H1 (cell line): ENCODE results near the gene SNRPA1. TPM values are rescaled to one million over a fixed set of nuclear protein-coding genes. Genes with fewer than 3 reads are reported as not detected.

Experiments used
- CTCF ChIA-PET: fragments of 300-600 bp; sonication (Branson Sonifier 250); formaldehyde crosslinking; loops from one replicate; lab custom pipeline; 2021; ENCODE audit not compliant: partially characterized antibody; lab: Charles Lee
- POLR2A ChIA-PET: fragments of 300-600 bp; sonication (Branson Sonifier 250); formaldehyde crosslinking; loops from one replicate; lab custom pipeline; 2021; ENCODE audit warnings: inconsistent platforms; ENCODE audit not compliant: partially characterized antibody; lab: Charles Lee
- DNase-seq, 2 experiments: peaks; one replicate each; pipeline versions ENCODE4 v3.0.0 to v3.0.0-alpha.2; 2010 to 2022; ENCODE audit warnings: low spot score in 2 of 2, low read depth in 1 of 2, mixed read lengths in 1 of 2
- FAIRE-seq: peaks from 2 replicates; lab custom pipeline; 2011; peaks lifted over from hg19 to GRCh38; lab: Jason Lieb, UNC
- H2AFZ ChIP-seq: 2 replicates; pipeline ENCODE4 v1.8.1; 2012; ENCODE audit warnings: low read length, inconsistent platforms
- H2AK5ac ChIP-seq: 2 replicates; pipeline ENCODE4 v1.6.1; 2013; ENCODE audit warnings: low read depth, low read length
- H2BK120ac ChIP-seq: replicated peaks from 2 replicates; pipeline ENCODE3; 2013; ENCODE audit warnings: low read depth, low read length, inconsistent platforms
- H2BK12ac ChIP-seq: 2 replicates; pipeline ENCODE4 v1.6.1; 2013; ENCODE audit warnings: low read depth, low read length
- H2BK15ac ChIP-seq: 2 replicates; pipeline ENCODE4 v1.6.1; 2013; ENCODE audit warnings: low read length
- H2BK20ac ChIP-seq: 2 replicates; pipeline ENCODE4 v1.6.1; 2013; ENCODE audit warnings: low read length
- H2BK5ac ChIP-seq: 2 replicates; pipeline ENCODE4 v1.6.1; 2013; ENCODE audit warnings: low read depth, low read length
- H3K14ac ChIP-seq: 2 replicates; pipeline ENCODE4 v1.6.1; 2013; ENCODE audit warnings: inconsistent platforms; ENCODE audit not compliant: insufficient read length
- H3K18ac ChIP-seq: 2 replicates; pipeline ENCODE4 v1.6.1; 2013; ENCODE audit warnings: low read length; ENCODE audit errors: extremely low read depth
- H3K23ac ChIP-seq: 2 replicates; pipeline ENCODE4 v1.6.1; 2013; ENCODE audit warnings: inconsistent platforms; ENCODE audit not compliant: insufficient read length
- H3K23me2 ChIP-seq: 2 replicates; pipeline ENCODE4 v1.6.1; 2013; ENCODE audit warnings: low read depth, low read length
- H3K27ac ChIP-seq: 2 replicates; pipeline ENCODE4 v1.6.1; 2011; ENCODE audit warnings: low read depth, low read length, inconsistent platforms
- H3K27me3 ChIP-seq, 4 experiments: replicated peaks in 1 of 4; 1 replicate in 1 of 4; 2 replicates in 3 of 4; pipeline versions ENCODE4 v1.6.1 to v1.8.1; 2011 to 2013; ENCODE audit warnings: low read length in 3 of 4, mild to moderate bottlenecking in 3 of 4, inconsistent platforms in 2 of 4, mixed read lengths in 2 of 4, moderate library complexity in 1 of 4; ENCODE audit not compliant: control insufficient read depth in 3 of 4, insufficient read depth in 3 of 4; ENCODE audit errors: extremely low read depth in 1 of 4
- H3K36me3 ChIP-seq, 4 experiments: 2 replicates each; pipeline versions ENCODE4 v1.6.1 to v1.8.1; 2011 to 2013; ENCODE audit warnings: mild to moderate bottlenecking in 4 of 4, low read length in 3 of 4, moderate library complexity in 2 of 4, control low read depth in 1 of 4, inconsistent platforms in 1 of 4; ENCODE audit not compliant: insufficient read depth in 4 of 4, control insufficient read depth in 2 of 4
- H3K4ac ChIP-seq: replicated peaks from 2 replicates; pipeline ENCODE3; 2013; ENCODE audit warnings: low read length, low read depth, mixed read lengths, inconsistent platforms; ENCODE audit not compliant: insufficient read length
- H3K4me1 ChIP-seq, 4 experiments: replicated peaks in 1 of 4; 1 replicate in 1 of 4; 2 replicates in 3 of 4; pipeline versions ENCODE4 v1.6.1 to v1.8.1; 2011 to 2013; ENCODE audit warnings: low read length in 3 of 4, inconsistent platforms in 2 of 4, mixed read lengths in 1 of 4; ENCODE audit not compliant: insufficient read depth in 4 of 4, control insufficient read depth in 3 of 4
- H3K4me2 ChIP-seq, 2 experiments: 2 replicates each; pipeline versions ENCODE4 v1.6.1 to v1.8.1; 2011 to 2013; ENCODE audit warnings: low read depth in 2 of 2, low read length in 2 of 2, control low read depth in 1 of 2, inconsistent platforms in 1 of 2, mild to moderate bottlenecking in 1 of 2; ENCODE audit not compliant: insufficient read depth in 1 of 2
- H3K4me3 ChIP-seq, 4 experiments: fragments of 200-600, 300-600 bp in 1 of 4; sonication (generic), shearing (Covaris generic), sonication (Bioruptor Twin) in 1 of 4; 2 replicates each; pipeline versions ENCODE4 v1.5.1 to v1.8.1; 2011 to 2016; ENCODE audit warnings: low read length in 4 of 4, low read depth in 3 of 4, control low read depth in 2 of 4, inconsistent platforms in 2 of 4, mild to moderate bottlenecking in 2 of 4, mixed read lengths in 1 of 4, moderate library complexity in 1 of 4; ENCODE audit not compliant: insufficient read depth in 2 of 4; ENCODE audit errors: extremely low read depth in 1 of 4
- H3K56ac ChIP-seq: replicated peaks from 2 replicates; pipeline ENCODE3; 2013; ENCODE audit warnings: low read depth, mild to moderate bottlenecking, mixed read lengths, low read length, inconsistent platforms; ENCODE audit not compliant: insufficient read length
- H3K79me1 ChIP-seq: 2 replicates; pipeline ENCODE4 v1.6.1; 2013; ENCODE audit warnings: low read depth, low read length, control low read depth
- H3K79me2 ChIP-seq, 2 experiments: 2 replicates each; pipeline versions ENCODE4 v1.6.1 to v1.8.1; 2012 to 2013; ENCODE audit warnings: low read length in 2 of 2, mild to moderate bottlenecking in 2 of 2, inconsistent platforms in 1 of 2; ENCODE audit not compliant: insufficient read depth in 2 of 2, control insufficient read depth in 1 of 2
- H3K9ac ChIP-seq, 4 experiments: replicated peaks in 1 of 4; 1 replicate in 1 of 4; 2 replicates in 3 of 4; pipeline versions ENCODE4 v1.6.1 to v1.8.1; 2011 to 2013; ENCODE audit warnings: low read depth in 3 of 4, low read length in 3 of 4, control low read depth in 2 of 4, mild to moderate bottlenecking in 2 of 4, moderate library complexity in 2 of 4, inconsistent platforms in 1 of 4; ENCODE audit errors: extremely low read depth in 1 of 4
- H3K9me3 ChIP-seq, 2 experiments: 2 replicates each; pipeline versions ENCODE4 v1.6.1 to v1.8.1; 2012 to 2013; ENCODE audit warnings: mild to moderate bottlenecking in 2 of 2, moderate library complexity in 2 of 2, control low read depth in 1 of 2, inconsistent platforms in 1 of 2, low read depth in 1 of 2, low read length in 1 of 2, mixed read lengths in 1 of 2; ENCODE audit not compliant: insufficient read depth in 2 of 2
- H4K20me1 ChIP-seq, 2 experiments: replicated peaks in 1 of 2; 2 replicates each; pipeline versions ENCODE3 to v1.8.1; 2011 to 2013; ENCODE audit warnings: inconsistent platforms in 2 of 2, low read length in 2 of 2, mild to moderate bottlenecking in 1 of 2; ENCODE audit not compliant: insufficient read depth in 2 of 2, control insufficient read depth in 1 of 2
- H4K5ac ChIP-seq: 2 replicates; pipeline ENCODE4 v1.6.1; 2013; ENCODE audit warnings: low read length, low read depth, mixed read lengths, inconsistent platforms; ENCODE audit not compliant: insufficient read length
- H4K8ac ChIP-seq: 2 replicates; pipeline ENCODE4 v1.8.0; 2013; ENCODE audit warnings: mild to moderate bottlenecking, moderate library complexity, low read length, inconsistent platforms; ENCODE audit not compliant: insufficient read depth; ENCODE audit errors: extremely low read depth
- H4K91ac ChIP-seq: replicated peaks from 2 replicates; pipeline ENCODE3; 2013; ENCODE audit warnings: low read length, mixed read lengths, inconsistent platforms; ENCODE audit not compliant: insufficient read length
- CBX8 ChIP-seq: fragments of 300-800, 300-1000 bp; sonication (generic); IDR thresholded peaks from 2 replicates; pipeline ENCODE4 v1.7.1; 2016; ENCODE audit warnings: low read depth, low read length, borderline replicate concordance
- CTBP2 ChIP-seq: IDR thresholded peaks from 2 replicates; pipeline ENCODE4 v1.7.0; 2011; ENCODE audit warnings: borderline replicate concordance, mild to moderate bottlenecking, moderate library complexity, mixed read lengths, low read length; ENCODE audit not compliant: insufficient read depth, insufficient read length
- PHF8 ChIP-seq: fragments of 200-600 bp; sonication (generic); conservative IDR thresholded peaks from 2 replicates; pipeline ENCODE4 v1.7.1; 2012; ENCODE audit warnings: low read depth, mild to moderate bottlenecking, inconsistent platforms, low read length, moderate library complexity
- POLR2A ChIP-seq, 2 experiments: IDR thresholded peaks; 1 replicate in 1 of 2; 2 replicates in 1 of 2; pipeline ENCODE4 v1.6.1; 2011; ENCODE audit warnings: low read depth in 2 of 2, low read length in 2 of 2, mild to moderate bottlenecking in 2 of 2; ENCODE audit errors: control extremely low read depth in 1 of 2
- SP2 ChIP-seq: IDR thresholded peaks from 2 replicates; pipeline ENCODE4 v1.6.1; 2012; ENCODE audit warnings: mild to moderate bottlenecking, low read length, inconsistent platforms
- YY1 ChIP-seq: IDR thresholded peaks from 2 replicates; pipeline ENCODE4 v1.6.1; 2011; ENCODE audit warnings: low read depth, mild to moderate bottlenecking, low read length
- WGBS, 2 experiments: shearing (Covaris generic) in 1 of 2; methylation state at CpG; one replicate each; pipeline versions ENCODE4 v1.1.6 to v1.1.7; 2013 to 2015; ENCODE audit warnings: low lambda C conversion rate in 2 of 2, mixed read lengths in 2 of 2, inconsistent platforms in 1 of 2, low coverage in 1 of 2, missing lambda C conversion rate in 1 of 2; ENCODE audit not compliant: insufficient replicate concordance in 2 of 2, insufficient coverage in 1 of 2, insufficient read length in 1 of 2; ENCODE audit errors: extremely low coverage in 1 of 2, missing lambda C conversion rate in 1 of 2; 5-methylcytosine and 5-hydroxymethylcytosine counted together
- polyA plus RNA-seq, 7 experiments: library from polyadenylated mRNA; depleted of rRNA in 3 of 7; stranded (reverse) in 5 of 7; unstranded in 2 of 7; fragments of >200 nt in 5 of 7; fragments of 200-250 nt in 2 of 7; gene quantifications; 1 replicate in 5 of 7; 2 replicates in 1 of 7; 4 replicates in 1 of 7; pipeline versions ENCODE4 v1.2.1 to v1.2.3, GENCODE V29; 2011 to 2013; ENCODE audit warnings: missing spikeins in 2 of 7, mixed read lengths in 2 of 7
- total RNA-seq: library from RNA; stranded (reverse); fragmentation: NEBNext Ultra II Directional; extraction: Animal tissue kit (Norgen Biotek cat#: 25700); gene quantifications from 2 replicates; pipeline ENCODE4 v1.2.1, GENCODE V29; 2021
- TF ChIP-seq, protein P1 (sequence below): IDR thresholded peaks from 2 replicates; pipeline ENCODE4 v1.6.1; 2012; ENCODE audit warnings: inconsistent platforms
- TF ChIP-seq, protein P2 (sequence below), 3 experiments: IDR thresholded peaks; 1 replicate in 2 of 3; 2 replicates in 1 of 3; pipeline versions ENCODE4 v1.5.1 to v1.6.1; 2011; ENCODE audit warnings: low read length in 3 of 3, mild to moderate bottlenecking in 3 of 3, inconsistent platforms in 2 of 3, low read depth in 1 of 3, moderate library complexity in 1 of 3; ENCODE audit not compliant: insufficient read depth in 1 of 3; ENCODE audit errors: control extremely low read depth in 1 of 3

The SNRPA1 gene
- total and polyA plus RNA-seq, 2 of the 8 experiments (the other 6 are each of a cell fraction or from before 2014, with no cell fraction given): 140 to 221 TPM

DNA sequence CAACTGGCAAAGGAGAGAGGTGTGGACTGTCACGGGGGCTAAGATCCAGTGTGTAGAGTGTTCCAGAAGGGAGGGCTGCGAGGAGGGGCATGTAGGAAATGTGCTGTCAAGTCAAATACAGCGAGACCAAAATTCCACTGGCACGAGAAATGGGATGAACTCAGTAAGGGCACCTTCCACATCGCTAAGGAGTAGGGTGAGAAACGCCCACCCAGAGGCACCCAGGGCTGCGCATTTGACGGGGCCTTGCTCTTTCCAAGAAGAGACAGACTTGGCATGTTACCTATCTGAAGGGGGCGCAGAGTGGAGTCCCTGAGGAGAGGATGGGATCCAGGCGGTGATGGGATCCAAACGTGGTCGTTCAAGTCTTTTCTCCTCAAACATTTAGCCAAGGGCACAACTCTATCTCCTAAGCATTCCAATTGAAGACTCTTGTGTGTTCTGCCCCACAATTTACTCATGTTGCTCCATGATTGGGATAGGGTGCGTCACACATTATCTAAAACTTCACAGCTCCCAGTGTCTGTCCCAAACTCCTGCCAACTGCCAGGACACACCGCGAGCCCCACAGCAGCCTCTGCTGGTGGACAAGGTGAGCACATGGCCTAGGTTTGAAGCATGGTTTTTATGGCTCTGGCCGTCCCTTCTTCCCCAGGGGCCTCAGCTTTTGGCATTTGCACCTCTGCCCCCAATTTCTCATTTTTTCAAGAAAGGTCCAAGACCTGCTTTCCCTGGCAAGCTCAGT, 25.4 kb downstream of the SNRPA1 start:
- no peak overlapping the region for H3K9ac ChIP-seq
- no peak overlapping the region for H4K91ac ChIP-seq
- H2BK5ac ChIP-seq: no peak overlapping the region
- H3K9me3 ChIP-seq: no peaks in the 10 kb centered on the region
- no peak overlapping the region for H2BK120ac ChIP-seq
- FAIRE-seq (no peak), DNase-seq (no peak)
- no peaks in the 10 kb centered on the region for H3K23me2 ChIP-seq
- no peak overlapping the region for H4K5ac ChIP-seq
- no peak overlapping the region for H2BK12ac ChIP-seq
- H3K27ac ChIP-seq: no peak overlapping the region
- H3K4me3 ChIP-seq: no peak overlapping the region
- no peak overlapping the region for H2AK5ac ChIP-seq
- H3K36me3 ChIP-seq: peaks cover 20 to 43% (median 37%) of the 10 kb centered on the region in 4 experiments
- CTCF ChIA-PET: interaction anchor here (0.7 to 6.3 kb wide), 15 partner anchors 9 to 386 kb away, joined by 3 to 62 read pairs (median 6); no protein-coding TSS in a partner anchor
- H3K4me2 ChIP-seq: no peak overlapping the region
- H3K4ac ChIP-seq: no peak overlapping the region
- H3K14ac ChIP-seq: no peak overlapping the region
- no peaks in the 10 kb centered on the region for H3K79me2 ChIP-seq
- no peak overlapping the region for H3K18ac ChIP-seq
- H3K4me1 ChIP-seq: peaks cover 0 to 2% (median 0%) of the 10 kb centered on the region in 4 experiments; a peak in 1 of 7 replicates
- no peak overlapping the region for H2BK20ac ChIP-seq
- POLR2A ChIA-PET: interaction anchor here (1.0 to 2.1 kb wide), 3 partner anchors 9 to 17 kb away, joined by 4 to 9 read pairs (median 5); partner anchors contain the start of gene CHSY1
- no peaks in the 10 kb centered on the region for H3K27me3 ChIP-seq
- H4K20me1 ChIP-seq: peaks cover 0 to 5% of the 10 kb centered on the region in 2 experiments
- H4K8ac ChIP-seq: no peak overlapping the region
- no peaks in the 10 kb centered on the region for H3K79me1 ChIP-seq
- 87% methylated on average over 16 of the region's 16 CpGs; no CpG with 5 or more reads in 1 of the 2 experiments for WGBS, 2 experiments
- no peak overlapping the region for H2BK15ac ChIP-seq
- no peak overlapping the region for H2AFZ ChIP-seq
- H3K56ac ChIP-seq: no peak overlapping the region
- H3K23ac ChIP-seq: no peak overlapping the region
- TF ChIP-seq, protein P1, sequence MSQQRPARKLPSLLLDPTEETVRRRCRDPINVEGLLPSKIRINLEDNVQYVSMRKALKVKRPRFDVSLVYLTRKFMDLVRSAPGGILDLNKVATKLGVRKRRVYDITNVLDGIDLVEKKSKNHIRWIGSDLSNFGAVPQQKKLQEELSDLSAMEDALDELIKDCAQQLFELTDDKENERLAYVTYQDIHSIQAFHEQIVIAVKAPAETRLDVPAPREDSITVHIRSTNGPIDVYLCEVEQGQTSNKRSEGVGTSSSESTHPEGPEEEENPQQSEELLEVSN: peak; percentile 36
- TF ChIP-seq POLR2A (IDR thresholded peaks at IDR 0.05; ENCODE audit: control extremely low read depth in 1 of 2, low read depth in 2 of 2, low read length in 2 of 2) (peak in 1 of 2 experiments; percentile 41; a peak in 1 of 3 replicates), SP2 (no peak), PHF8 (no peak), YY1 (no peak), CBX8 (no peak), CTBP2 (no peak)
- TF ChIP-seq, protein P2, sequence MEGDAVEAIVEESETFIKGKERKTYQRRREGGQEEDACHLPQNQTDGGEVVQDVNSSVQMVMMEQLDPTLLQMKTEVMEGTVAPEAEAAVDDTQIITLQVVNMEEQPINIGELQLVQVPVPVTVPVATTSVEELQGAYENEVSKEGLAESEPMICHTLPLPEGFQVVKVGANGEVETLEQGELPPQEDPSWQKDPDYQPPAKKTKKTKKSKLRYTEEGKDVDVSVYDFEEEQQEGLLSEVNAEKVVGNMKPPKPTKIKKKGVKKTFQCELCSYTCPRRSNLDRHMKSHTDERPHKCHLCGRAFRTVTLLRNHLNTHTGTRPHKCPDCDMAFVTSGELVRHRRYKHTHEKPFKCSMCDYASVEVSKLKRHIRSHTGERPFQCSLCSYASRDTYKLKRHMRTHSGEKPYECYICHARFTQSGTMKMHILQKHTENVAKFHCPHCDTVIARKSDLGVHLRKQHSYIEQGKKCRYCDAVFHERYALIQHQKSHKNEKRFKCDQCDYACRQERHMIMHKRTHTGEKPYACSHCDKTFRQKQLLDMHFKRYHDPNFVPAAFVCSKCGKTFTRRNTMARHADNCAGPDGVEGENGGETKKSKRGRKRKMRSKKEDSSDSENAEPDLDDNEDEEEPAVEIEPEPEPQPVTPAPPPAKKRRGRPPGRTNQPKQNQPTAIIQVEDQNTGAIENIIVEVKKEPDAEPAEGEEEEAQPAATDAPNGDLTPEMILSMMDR (IDR thresholded peaks at IDR 0.05; ENCODE audit: control extremely low read depth in 1 of 3, insufficient read depth in 1 of 3, low read depth in 1 of 3, low read length in 3 of 3): peak; percentile 70 to 82 (median 77)
